ENCODE measurements around the gene GPR137C.

Gene GPR137C

DNA sequence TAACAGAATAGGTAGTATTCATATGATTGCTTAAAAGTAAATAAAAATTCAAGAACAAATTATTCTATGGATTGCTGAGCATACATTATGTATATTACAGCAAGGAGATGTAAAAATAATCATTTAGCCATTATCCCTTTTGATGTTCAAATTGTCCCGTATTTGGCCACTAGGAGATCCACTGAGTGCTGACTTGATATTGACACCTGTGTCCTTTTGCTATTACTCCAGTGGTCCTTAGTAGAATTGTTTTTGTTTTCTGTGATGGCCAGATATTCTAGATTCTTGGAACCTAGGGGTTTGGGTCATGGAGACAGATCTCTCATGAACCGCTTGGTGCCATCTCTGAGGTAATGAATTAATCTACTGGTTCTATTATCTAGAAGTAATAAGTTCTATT, 126.0 kb downstream of the GPR137C start:
- no peak for DNase-seq (ENCODE audit: low read depth in 2 of 2)

DNA sequence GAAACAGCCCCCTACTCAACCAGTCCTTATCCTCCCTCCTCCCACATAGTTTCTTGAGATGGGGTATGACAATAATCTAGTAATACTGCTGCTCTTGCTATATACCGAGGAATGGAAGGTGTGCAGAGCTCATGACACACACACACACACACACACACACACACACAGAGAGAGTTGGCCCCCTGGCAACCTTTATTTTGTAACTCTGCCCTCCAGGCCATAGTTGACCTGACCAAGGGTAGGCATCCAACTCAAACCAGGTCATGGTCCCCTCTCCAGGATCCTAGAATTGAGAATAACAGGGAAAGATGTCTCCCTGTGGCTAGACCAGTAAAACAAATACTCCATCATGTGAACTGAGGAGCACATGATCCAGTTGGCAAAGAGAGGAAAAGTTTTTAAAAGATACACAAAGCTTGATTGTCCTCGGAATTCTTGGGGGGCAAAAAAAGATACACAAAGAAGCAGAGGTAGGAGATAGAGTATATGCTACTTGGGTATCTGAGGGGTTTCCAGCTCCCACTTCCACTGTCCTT, 131.4 kb downstream of the GPR137C start:
- no peak for DNase-seq (ENCODE audit: low read depth in 2 of 2)

DNA sequence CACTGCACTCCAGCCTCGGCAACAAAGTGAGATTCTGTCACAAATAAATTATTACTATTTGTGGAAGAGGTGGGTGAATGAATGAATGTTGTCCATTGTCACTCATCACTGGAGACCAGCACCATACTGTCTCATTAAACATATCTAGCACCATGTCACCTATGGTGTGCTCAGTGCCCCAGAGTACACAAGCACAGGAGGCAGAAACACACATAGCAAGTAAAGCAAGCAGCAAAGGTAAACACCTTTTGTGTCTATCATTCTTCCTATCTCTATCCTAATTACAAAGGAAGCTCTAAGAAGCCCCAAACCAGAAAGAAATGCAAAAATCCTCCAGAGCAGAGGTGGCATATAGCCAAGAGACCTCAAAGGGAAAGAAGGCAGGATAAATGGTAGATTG, 133.5 kb downstream of the GPR137C start:
- DNase-seq (ENCODE audit: low read depth in 2 of 2), result no peak

Data from fibroblast of skin of left biceps (primary cell).